DOHH2 (cell line): Measurements from ENCODE around the gene TMCO1.
"Not testable (repeated sequence)": the region's sequence is repeated elsewhere in the genome, so short reads cannot be mapped to it uniquely, and the experiment has no call there.

ENCODE experiments used
- EZH2phosphoT487 ChIP-seq: fragments of 200-600 bp; sonication (generic); IDR thresholded peaks from 2 replicates; pipeline ENCODE4 v1.6.1; 2017; ENCODE audit warnings: borderline replicate concordance, mild to moderate bottlenecking, antibody characterized with exemption, low read length, moderate library complexity, mixed read lengths
- TF ChIP-seq, protein P1 (sequence below): fragments of 200-600 bp; sonication (generic); IDR thresholded peaks from one replicate; pipeline ENCODE4 v1.5.1; 2014; ENCODE audit warnings: antibody characterized with exemption, mild to moderate bottlenecking, low read depth, low read length; ENCODE audit not compliant: poor library complexity, severe bottlenecking

- TF ChIP-seq, protein P1, sequence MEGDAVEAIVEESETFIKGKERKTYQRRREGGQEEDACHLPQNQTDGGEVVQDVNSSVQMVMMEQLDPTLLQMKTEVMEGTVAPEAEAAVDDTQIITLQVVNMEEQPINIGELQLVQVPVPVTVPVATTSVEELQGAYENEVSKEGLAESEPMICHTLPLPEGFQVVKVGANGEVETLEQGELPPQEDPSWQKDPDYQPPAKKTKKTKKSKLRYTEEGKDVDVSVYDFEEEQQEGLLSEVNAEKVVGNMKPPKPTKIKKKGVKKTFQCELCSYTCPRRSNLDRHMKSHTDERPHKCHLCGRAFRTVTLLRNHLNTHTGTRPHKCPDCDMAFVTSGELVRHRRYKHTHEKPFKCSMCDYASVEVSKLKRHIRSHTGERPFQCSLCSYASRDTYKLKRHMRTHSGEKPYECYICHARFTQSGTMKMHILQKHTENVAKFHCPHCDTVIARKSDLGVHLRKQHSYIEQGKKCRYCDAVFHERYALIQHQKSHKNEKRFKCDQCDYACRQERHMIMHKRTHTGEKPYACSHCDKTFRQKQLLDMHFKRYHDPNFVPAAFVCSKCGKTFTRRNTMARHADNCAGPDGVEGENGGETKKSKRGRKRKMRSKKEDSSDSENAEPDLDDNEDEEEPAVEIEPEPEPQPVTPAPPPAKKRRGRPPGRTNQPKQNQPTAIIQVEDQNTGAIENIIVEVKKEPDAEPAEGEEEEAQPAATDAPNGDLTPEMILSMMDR, result not testable (repeated sequence)
- TF ChIP-seq EZH2phosphoT487, result not testable (repeated sequence)
These were observed 9.5 kb upstream of the TMCO1 start for GRCh38 chr1:165778197-165778596.
